ENCODE measurements around the gene PLEKHA7.
A peak's percentile ranks its signal among the peaks of the same experiment; 100 is the strongest.
"Not testable (repeated sequence)": the region's sequence is repeated elsewhere in the genome, so short reads cannot be mapped to it uniquely, and the experiment has no call there.

The PLEKHA7 gene, protein sequence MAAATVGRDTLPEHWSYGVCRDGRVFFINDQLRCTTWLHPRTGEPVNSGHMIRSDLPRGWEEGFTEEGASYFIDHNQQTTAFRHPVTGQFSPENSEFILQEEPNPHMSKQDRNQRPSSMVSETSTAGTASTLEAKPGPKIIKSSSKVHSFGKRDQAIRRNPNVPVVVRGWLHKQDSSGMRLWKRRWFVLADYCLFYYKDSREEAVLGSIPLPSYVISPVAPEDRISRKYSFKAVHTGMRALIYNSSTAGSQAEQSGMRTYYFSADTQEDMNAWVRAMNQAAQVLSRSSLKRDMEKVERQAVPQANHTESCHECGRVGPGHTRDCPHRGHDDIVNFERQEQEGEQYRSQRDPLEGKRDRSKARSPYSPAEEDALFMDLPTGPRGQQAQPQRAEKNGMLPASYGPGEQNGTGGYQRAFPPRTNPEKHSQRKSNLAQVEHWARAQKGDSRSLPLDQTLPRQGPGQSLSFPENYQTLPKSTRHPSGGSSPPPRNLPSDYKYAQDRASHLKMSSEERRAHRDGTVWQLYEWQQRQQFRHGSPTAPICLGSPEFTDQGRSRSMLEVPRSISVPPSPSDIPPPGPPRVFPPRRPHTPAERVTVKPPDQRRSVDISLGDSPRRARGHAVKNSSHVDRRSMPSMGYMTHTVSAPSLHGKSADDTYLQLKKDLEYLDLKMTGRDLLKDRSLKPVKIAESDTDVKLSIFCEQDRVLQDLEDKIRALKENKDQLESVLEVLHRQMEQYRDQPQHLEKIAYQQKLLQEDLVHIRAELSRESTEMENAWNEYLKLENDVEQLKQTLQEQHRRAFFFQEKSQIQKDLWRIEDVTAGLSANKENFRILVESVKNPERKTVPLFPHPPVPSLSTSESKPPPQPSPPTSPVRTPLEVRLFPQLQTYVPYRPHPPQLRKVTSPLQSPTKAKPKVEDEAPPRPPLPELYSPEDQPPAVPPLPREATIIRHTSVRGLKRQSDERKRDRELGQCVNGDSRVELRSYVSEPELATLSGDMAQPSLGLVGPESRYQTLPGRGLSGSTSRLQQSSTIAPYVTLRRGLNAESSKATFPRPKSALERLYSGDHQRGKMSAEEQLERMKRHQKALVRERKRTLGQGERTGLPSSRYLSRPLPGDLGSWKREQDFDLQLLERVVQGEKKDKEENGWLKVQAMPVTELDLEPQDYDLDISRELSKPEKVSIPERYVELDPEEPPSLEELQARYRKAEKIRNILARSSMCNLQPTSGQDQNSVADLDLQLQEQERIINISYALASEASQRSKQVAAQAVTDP

DNA sequence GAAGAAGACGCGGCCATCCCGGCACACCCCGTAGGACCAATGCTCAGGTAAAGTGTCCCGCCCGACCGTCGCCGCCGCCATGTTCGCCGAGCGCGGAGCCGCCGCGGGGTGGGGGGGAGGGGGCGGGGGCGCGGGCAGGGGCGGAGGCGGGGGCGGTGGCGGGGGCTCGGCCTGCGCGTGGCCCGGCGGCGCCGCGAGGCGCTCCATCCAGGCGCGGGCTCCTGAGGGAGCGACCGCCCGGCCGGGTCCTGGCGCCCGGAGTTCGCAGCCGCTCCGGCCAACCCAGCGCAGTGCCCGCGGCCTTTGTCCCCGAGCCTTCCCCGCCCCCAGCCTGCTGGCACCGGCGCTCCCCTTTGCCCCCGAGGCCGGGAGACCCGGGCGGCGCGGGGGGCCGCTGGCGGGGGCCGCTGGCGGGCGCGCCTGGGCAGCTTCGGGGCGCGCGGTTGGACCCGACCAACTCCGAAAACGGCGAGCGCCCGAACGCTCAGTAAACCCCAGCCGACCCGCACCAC is at the start of gene PLEKHA7:
Gene PLEKHA7, minus strand, starts transcription at position 94 of the 512 bp plus-strand sequence. Its CDS starts 13 bp downstream, at position 81.
- DNase-seq = no peak

DNA sequence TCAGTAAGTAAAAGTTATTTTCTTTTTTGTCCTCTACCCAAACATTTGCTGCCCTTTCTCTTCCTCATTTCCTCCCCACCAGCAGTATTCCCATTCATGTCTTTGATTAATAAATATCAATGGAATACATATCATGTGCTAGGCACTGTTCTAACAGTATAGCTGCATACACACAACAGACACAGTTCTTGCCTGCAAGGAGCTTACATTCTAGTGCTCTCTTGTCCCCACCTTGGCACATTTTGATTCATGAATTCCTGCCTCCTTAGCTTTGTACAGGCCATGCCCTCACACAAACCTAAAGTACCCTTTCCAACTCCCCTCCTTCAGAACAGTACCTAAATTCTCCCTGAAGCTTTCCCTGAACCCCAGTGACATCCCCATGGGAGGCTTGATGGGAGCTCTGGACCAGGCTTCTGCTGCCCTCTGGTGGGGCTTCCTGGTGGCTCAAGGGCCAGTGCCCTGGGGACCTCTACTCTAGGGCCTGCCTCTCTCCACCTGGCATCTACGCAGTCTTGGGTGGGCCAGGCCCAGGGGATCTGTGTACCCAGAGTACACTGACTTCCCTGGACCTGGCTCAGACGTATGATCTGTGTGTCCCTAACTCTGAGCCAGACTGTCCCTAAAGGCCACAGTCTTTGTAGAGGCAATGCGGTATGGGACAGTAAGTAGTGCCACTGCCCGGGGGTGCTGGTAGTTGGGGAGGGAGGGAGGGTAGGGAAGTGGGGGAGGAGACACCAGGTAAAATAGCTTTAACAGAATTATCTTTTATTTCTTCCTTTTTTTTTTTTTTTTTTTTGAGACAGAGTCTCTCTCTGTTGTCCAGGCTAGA is 49.2 kb upstream of the PLEKHA7 start:
- peak; percentile 14 for DNase-seq

DNA sequence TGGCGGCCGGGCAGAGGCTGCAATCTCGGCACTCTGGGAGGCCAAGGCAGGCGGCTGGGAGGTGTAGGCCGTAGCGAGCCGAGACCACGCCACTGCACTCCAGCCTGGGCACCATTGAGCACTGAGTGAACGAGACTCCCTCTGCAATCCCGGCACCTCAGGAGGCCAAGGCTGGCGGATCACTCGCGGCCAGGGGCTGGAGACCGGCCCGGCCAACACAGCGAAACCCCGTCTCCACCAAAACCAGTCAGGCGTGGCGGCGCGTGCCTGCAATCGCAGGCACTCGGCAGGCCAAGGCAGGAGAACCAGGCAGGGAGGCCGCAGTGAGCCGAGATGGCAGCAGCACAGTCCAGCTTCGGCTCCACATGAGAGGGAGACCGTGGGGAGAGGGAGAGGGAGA is 36.9 kb upstream of the PLEKHA7 start:
- DNase-seq = not testable (repeated sequence)

DNA sequence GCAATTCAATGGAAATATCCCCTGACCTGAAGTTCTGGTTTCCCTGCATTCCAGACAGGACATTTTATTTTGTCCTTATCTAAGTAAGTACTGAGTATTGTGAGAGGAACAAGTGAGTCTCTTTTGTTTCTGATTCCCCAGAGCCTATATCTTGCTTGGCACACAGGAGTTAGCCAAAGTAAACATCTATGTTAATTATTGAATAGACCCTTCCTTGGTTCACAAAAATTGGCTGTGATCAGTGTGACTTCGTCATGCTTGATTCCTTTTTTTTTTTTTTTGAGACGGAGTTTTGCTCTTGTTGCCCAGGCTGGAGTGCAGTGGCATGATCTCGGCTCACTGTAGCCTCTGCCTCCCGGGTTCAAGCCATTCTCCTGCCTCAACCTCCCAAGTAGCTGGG is 34.3 kb upstream of the PLEKHA7 start:
- DNase-seq = not testable (repeated sequence)

DNA sequence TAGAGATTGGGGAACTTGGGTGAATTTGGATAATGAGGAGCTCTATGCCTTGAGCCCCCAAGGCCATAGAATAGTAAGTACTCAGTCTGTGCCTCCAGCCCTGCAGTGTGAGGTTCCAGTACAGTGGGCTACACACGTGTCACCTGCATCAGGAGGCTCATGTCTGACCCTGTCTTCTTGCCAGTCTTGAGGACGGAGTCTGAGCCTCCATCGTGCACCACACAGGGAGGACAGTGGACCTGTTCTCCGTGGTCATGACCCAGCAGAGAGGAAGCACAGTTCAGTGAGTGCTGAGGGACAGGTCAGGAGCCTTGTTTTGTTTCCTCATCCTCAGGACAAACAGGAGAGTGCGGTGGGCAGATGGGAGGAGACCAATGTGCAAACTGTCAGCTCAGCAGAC is 32.5 kb upstream of the PLEKHA7 start:
- DNase-seq = no peak

DNA sequence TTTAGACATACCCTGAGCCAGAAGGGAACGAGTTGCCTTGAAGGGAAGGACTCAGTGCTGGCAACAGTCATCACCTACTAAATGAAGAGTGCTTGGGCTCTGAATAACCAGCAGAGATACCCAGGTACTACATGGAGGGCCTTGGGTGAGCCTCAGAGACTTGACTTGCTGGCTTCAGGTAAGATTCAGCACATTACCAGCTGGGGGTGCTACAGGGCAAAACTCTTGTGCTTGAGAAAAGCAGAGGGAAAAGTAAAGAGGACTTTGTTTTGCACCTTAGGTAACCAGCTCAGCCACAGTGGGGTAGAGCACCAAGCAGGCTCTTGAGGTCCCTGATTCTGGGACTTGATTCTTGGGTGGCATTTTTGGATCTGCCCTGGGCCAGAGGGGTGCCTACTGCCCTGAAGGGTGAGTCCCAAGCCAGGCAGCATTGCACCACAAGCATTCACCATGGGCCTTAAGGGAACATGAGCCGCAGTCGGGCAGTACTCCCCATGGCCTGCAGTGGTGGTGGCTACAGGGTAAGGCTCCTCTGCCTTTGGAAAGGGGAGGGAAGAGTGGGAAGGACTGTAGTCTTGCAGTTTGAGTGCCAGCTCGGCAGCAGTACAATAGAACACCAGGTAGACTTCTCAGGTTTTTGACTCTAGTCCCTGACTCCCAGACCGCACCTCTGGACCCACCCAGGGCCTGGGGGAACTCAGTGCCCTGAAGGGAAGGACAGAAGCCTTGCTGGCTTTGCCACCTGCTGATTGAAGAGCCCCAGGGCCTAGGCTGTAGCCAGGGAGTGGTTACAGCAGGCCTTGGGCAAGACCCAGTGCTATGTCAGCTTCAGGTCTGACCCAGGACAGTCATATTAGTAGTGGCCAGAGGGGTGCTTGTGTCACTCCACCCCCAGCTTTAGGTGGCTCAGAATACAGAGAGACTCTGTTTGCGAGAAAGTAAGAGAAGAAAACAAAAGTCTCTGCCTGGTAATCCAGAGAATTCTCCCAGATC is 22.7 kb upstream of the PLEKHA7 start:
- DNase-seq = no peak

DNA sequence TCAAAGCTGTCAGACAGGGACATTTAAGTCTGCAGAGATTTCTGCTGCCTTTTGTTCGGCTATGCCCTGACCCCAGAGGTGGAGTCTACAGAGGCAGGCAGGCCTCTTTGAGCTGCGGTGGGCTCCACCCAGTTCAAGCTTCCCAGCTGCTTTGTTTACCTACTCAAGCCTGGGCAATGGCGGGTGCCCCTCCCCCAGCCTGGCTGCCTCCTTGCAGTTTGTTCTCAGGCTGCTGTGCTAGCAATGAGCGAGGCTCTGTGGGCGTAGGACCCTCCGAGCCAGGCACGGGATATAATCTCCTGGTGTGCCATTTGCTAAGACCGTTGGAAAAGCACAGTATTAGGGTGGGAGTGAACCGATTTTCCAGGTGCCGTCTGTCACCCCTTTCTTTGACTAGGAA is 19.8 kb upstream of the PLEKHA7 start:
- not testable (repeated sequence) for DNase-seq

DNA sequence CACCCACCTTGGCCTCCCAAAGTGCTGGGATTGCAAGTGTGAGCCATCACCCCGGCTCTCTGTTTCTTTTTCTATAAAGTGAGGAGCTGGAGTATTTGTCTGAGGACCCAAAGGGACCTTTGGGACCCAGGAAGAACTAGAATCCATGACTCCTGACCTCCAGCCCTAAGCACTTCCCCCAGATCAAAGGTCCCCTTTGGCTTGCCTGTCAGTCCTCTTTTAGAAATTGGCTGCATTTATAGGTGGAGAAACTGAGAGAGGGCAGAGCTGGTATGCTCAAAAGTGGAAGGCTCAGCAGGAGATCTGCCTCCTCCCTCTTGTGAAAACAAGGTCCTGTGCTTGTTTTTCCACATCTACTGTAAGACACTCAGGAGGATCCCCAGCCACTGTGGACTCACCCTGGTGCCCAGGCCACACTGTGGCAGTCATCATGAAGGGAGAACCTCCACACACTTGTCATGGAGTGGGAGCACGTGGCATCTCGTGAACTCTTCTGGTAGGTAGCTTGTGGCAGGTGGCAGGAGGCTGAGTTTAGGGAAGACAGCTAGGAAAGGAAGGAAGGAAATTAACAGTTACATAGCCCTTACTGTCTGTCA is 12.4 kb upstream of the PLEKHA7 start:
- no peak for DNase-seq

DNA sequence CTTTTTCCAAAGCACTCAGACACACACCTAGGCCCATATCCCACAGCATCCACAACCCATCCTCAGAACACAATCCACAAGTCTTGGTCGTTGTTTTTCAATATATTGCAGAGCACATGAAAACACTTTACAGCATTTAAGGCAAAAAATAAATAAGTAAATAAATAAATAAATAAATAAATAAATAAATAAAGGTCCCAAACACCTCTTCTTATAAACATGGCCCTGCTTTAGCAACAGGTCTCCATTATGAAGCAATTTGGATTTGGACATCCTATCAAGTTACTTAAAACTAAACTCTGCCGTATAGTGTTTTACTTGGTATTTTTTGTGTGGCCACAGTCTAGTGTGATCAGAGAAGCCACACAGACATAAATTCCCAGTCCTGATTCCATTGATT is 10.7 kb upstream of the PLEKHA7 start:
- no peak for DNase-seq

DNA sequence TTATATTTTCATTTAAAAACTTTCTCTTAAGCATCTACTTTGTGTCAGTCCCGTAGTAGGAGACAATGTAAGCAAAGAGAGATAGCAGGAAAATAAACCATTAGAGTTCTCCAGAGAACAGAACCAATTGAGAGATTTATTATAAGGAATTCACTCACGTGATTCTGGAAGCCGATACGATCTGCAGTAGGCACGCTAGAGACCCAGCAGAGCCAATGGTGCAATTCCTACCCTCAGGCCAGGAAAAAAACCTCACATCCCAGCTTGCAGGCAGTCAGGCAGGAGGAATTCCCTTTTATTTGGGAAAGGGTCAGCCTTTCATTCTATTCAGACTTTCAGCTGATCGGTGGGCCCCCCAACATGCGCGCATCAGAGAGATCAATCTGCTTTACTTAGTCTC is 7.3 kb upstream of the PLEKHA7 start:
- DNase-seq = no peak

DNA sequence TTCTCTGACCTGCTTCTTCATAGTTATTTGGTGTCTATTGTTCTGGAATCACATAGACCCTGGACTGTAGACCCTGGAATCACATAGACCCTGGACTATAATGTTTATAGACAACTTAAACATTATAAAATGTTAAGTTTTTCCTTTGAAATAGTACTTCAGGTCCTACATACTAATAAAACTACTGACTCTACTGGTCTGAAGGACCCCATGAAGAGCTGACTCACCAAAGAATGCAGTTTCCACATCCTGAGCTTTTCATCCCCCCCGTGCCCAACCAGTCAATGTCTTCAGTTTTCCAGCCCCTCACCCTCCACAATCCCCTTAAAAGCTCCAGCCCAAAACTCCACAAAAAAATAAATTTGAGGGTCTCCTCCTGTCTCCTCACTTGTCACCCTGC is 6.6 kb upstream of the PLEKHA7 start:
- no peak for DNase-seq

DNA sequence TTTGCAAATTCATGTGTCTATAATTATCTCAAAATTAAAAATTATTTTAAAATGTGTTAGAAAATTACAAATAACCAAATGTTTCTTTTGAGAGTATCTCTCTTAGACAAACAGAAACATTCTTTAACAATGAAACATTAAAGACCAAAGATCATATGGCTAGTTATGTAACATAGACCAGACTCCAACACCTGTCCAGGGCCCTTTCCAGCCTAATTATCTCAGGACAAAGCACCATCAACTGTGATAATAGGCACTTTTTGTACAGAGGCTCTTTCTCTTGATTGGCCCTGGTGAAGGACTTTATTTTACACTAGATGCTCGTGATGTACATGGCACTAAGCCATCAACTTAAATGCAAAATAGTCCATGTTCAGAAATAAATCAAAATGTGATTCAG is 5.0 kb upstream of the PLEKHA7 start:
- no peak for DNase-seq

DNA sequence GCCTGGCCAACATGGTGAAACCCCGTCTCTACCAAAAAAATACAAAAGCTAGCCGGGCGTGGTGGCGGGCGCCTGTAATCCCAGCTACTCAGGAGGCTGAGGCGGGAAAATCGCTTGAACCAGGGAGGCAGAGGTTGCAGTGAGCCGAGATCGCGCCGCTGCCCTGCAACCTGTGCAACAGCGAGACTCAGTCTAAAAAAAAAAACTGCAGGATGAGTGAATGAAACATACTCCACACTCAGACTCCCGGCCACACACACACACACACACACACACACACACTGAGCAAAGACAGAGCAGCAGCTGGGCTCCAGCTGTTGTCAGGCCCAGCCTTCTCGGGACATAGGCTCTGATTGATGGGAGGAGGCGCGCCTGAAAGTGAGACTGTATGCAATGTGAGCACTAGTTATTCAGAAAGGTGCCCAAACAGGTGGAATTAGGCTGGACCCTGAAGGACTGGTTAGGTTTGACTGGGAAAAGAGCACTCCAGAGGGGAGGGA is 1.5 kb upstream of the PLEKHA7 start:
- DNase-seq = no peak

DNA sequence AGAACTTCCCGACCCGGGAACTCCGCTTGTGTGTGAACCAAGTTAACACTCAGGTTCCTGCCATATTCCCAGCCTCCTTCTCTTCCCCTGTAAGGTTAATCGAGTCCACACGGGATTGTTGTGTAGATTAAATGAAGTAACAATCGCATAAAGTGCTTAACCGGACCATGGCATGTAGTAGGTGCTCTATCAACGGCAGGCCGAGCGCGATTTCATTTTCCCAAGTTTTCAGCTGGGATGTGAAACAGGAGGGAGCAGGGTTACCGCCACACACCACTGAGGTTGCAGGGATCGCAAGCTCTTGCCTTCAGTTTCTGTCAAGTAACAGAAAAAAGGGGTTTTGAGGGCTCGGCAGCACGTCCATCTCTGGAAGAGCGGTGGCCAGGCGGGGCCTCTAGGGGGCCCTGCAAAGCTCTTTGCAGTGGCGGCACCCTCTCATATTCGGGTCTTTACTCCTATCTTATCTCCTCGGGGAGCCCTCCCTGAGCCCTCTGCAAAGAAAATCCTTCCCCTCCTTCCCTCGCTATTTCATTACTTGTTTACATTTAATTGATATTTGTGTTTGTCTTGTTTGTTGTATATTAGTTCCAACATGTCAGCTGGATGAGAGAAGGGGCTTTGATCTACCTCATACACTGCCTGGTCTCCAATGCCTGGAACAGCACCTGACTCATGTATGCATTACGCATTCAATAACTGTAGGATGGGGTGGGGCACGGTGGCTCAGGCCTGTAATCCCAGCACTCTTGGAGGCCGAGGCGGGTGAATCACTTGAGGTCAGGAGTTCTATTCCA is 816 bp upstream of the PLEKHA7 start:
- peak; percentile 9 for DNase-seq

DNA sequence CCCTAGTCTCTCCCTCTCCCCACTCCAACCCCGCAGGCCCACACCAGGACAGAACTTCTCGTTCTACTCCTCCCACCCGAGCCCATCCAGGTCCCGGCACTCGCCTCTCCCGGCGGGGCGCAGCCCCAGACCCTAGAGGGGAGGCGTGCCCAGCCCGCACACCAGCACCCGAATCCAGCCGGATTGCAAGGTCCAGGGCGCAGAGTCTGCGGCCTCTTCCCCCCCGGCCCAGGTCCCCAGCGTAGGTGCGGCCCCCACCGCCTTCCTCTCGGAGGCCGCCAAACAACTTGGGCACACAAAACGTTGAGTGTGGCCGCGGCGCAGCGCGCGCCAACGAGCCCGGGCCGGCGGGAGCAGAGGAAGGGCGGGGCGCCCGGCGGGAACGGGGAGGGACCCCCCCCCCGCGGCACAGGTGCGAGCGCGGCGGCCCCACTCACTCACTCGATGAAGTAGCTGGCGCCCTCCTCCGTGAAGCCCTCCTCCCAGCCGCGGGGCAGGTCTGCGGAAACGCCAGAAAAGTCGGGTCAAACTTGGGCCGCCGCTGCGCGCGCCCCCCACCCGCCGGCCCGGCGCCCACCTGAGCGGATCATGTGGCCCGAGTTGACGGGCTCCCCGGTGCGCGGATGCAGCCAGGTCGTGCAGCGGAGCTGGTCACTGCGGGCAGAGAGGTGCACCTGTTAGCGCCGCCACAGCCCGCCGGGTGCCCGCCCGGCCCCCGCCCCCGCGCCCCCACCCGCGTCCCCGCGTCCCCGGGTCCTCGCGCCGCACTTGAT is 480 bp downstream of the PLEKHA7 start:
- DNase-seq = no peak

DNA sequence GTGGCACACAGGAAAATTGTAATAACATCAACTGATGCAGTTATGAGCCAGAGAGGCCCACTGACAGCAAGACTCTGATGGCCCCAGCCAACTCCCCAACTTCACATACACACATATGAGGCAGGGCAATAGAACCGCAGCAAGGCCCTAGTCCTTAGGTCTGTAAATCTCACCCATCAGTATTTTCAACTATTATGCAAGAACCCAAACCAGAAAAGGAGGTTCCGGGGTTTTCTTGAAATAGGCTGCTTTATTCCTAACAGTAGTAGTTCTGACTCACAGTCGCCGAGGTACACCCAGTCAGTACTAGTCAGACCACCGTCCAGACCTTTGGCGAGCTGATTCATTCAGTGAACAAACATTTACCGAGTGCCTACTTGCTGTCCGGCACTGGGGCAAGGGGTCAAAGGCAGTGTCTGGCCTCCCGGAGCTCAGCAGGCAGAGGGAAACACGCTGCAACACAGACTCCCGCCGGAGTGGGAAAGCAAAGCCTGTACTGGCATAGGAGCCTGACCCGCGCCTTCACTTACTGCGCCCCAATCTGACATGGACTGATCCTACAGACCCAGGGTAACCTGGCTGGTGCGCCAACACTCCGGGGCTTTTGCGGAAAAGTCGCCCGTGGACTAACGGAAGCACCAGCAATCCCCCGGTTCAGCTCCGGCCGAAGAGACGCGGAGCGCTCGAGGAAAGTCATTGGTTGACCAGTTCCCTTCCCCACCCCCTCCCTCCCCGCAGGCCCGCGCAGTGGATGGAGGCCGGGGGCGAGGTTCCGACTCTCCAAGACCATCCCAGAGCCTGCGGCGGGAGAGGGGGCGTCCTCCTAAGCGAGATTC is 1.3 kb downstream of the PLEKHA7 start:
- DNase-seq = no peak

DNA sequence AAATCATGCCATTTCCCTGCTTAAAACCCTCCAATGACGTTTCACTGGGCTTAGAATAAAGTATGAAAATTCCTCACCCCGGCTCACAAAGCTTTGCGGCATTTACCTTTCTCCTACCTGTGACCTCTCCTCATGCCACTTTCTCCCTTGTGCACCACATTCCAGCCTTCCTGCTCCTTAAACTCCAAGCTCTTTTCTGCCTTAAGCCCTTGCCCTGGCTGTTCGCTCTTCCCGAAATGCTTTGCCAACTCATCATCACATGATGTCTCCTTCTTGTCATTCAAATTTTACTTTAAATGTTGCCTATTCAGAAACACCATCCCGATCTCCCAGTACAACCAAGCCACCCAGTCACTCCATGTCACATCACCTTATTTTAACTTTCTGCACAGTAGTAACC is 2.0 kb downstream of the PLEKHA7 start:
- DNase-seq = no peak

Measured in DMS79 (cell line).